Memory B cell (primary cell): Measurements from ENCODE around the gene CA10.

ENCODE experiments used
- ATAC-seq: fragments of 150-1000 bp; cut with Tn5 transposase; 2 replicates; pipeline ENCODE4 v1.10.0; 2021; ENCODE audit warnings: low read depth, mild to moderate bottlenecking, moderate library complexity
- DNase-seq, 2 donors: peaks; one replicate each; pipeline ENCODE4 v3.0.0; 2022; ENCODE audit warnings: low spot score in 2 of 2
- H3K27ac Mint-ChIP-seq: one replicate; pipeline ENCODE4 v1.8.0; 2022; ENCODE audit warnings: mild to moderate bottlenecking, moderate library complexity, mixed read lengths
- H3K27me3 Mint-ChIP-seq: one replicate; pipeline ENCODE4 v1.8.0; 2022; ENCODE audit warnings: mixed read lengths
- H3K36me3 Mint-ChIP-seq: one replicate; pipeline ENCODE4 v1.8.0; 2022; ENCODE audit warnings: mild to moderate bottlenecking, mixed read lengths
- H3K4me1 Mint-ChIP-seq: one replicate; pipeline ENCODE4 v1.8.0; 2022; ENCODE audit warnings: mixed read lengths
- H3K4me3 Mint-ChIP-seq: one replicate; pipeline ENCODE4 v1.8.0; 2022; ENCODE audit warnings: mild to moderate bottlenecking, moderate library complexity, mixed read lengths
- H3K9me3 Mint-ChIP-seq: one replicate; pipeline ENCODE4 v1.8.0; 2022; ENCODE audit warnings: mixed read lengths

CA10 gene

DNA sequence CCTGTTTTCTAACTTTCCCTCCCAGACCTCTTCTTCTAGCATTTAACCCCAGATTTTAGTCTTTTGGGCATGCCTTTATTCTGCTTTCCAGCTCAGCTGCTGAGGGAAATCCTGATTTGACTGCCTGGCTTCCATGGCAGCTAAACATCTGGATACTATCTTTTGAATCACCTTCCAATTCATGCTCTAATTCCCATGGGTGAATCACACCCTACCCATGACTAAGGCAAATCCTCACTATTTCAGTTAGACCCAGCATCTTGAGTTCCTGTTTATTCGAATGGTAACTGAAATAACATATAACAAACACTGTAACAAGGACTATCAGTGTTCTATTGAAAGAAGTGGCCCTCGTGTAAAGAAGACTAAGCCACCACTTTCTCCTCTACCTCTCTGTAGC is 29.8 kb downstream of the CA10 start:
- H3K4me1 Mint-ChIP-seq = no peaks in the 10 kb centered on the region
- no peak for ATAC-seq

GRCh38 chr17:52124993-52125392 is 33.5 kb downstream of the CA10 start:
- DNase-seq (no peak), ATAC-seq (no peak)
- Mint-ChIP-seq H3K27ac (no peak overlapping the region), H3K4me1 (no peaks in the 10 kb centered on the region), H3K4me3 (no peak overlapping the region), H3K36me3 (no peaks in the 10 kb centered on the region), H3K9me3 (peaks cover 8% of the 10 kb centered on the region), H3K27me3 (no peaks in the 10 kb centered on the region)

More for the DNA sequence above, 29.8 kb downstream of the CA10 start:
- no peak for DNase-seq
- no peaks in the 10 kb centered on the region for H3K36me3 Mint-ChIP-seq
- H3K27ac Mint-ChIP-seq = no peak overlapping the region
- no peaks in the 10 kb centered on the region for H3K27me3 Mint-ChIP-seq
- H3K4me3 Mint-ChIP-seq = no peak overlapping the region
- H3K9me3 Mint-ChIP-seq = peaks cover 4% of the 10 kb centered on the region

GRCh38 chr17:52124561-52124960 is 34.0 kb downstream of the CA10 start:
- Mint-ChIP-seq H3K36me3 (no peaks in the 10 kb centered on the region), H3K4me3 (no peak overlapping the region), H3K9me3 (peaks cover 7% of the 10 kb centered on the region), H3K4me1 (no peaks in the 10 kb centered on the region), H3K27me3 (no peaks in the 10 kb centered on the region), H3K27ac (no peak overlapping the region)
- DNase-seq (no peak), ATAC-seq (no peak)

- Mint-ChIP-seq H3K36me3 (no peaks in the 10 kb centered on the region), H3K27me3 (no peaks in the 10 kb centered on the region), H3K4me3 (no peak overlapping the region), H3K27ac (no peak overlapping the region), H3K4me1 (no peaks in the 10 kb centered on the region), H3K9me3 (peaks cover 5% of the 10 kb centered on the region)
- no peak for DNase-seq
- no peak for ATAC-seq
Observed at GRCh38 chr17:52120465-52120864, 38.0 kb downstream of the CA10 start.

- Mint-ChIP-seq H3K4me3 (no peak overlapping the region), H3K27me3 (peaks cover 2% of the 10 kb centered on the region), H3K4me1 (no peaks in the 10 kb centered on the region), H3K27ac (no peak overlapping the region), H3K9me3 (no peaks in the 10 kb centered on the region), H3K36me3 (no peaks in the 10 kb centered on the region)
- DNase-seq (no peak), ATAC-seq (no peak)
Observed at GRCh38 chr17:52110923-52111581, 47.5 kb downstream of the CA10 start.

- Mint-ChIP-seq H3K4me1 (no peaks in the 10 kb centered on the region), H3K9me3 (peaks cover 2% of the 10 kb centered on the region), H3K4me3 (no peak overlapping the region), H3K27me3 (peaks cover 2% of the 10 kb centered on the region), H3K36me3 (no peaks in the 10 kb centered on the region), H3K27ac (no peak overlapping the region)
- DNase-seq = no peak
- ATAC-seq = no peak
Observed at GRCh38 chr17:52106638-52107261, 51.8 kb downstream of the CA10 start.

- H3K4me3 Mint-ChIP-seq = no peak overlapping the region
- ATAC-seq = no peak
- H3K4me1 Mint-ChIP-seq = no peaks in the 10 kb centered on the region
- H3K27me3 Mint-ChIP-seq = peaks cover 2% of the 10 kb centered on the region
- no peaks in the 10 kb centered on the region for H3K36me3 Mint-ChIP-seq
- no peak overlapping the region for H3K27ac Mint-ChIP-seq
- H3K9me3 Mint-ChIP-seq = peaks cover 2% of the 10 kb centered on the region
- no peak for DNase-seq
Observed at GRCh38 chr17:52106072-52106471, 52.4 kb downstream of the CA10 start.

- Mint-ChIP-seq H3K36me3 (no peaks in the 10 kb centered on the region), H3K27me3 (peaks cover 2% of the 10 kb centered on the region), H3K4me3 (no peak overlapping the region), H3K4me1 (no peaks in the 10 kb centered on the region), H3K9me3 (peaks cover 2% of the 10 kb centered on the region), H3K27ac (no peak overlapping the region)
- no peak for DNase-seq
- no peak for ATAC-seq
Observed at GRCh38 chr17:52105591-52105990, 52.9 kb downstream of the CA10 start.

GRCh38 chr17:52096056-52096455 is 62.5 kb downstream of the CA10 start:
- Mint-ChIP-seq H3K27ac (no peak overlapping the region), H3K9me3 (peaks cover 2% of the 10 kb centered on the region), H3K4me1 (no peaks in the 10 kb centered on the region), H3K27me3 (peaks cover 1% of the 10 kb centered on the region), H3K36me3 (no peaks in the 10 kb centered on the region), H3K4me3 (no peak overlapping the region)
- DNase-seq (no peak), ATAC-seq (no peak)

DNA sequence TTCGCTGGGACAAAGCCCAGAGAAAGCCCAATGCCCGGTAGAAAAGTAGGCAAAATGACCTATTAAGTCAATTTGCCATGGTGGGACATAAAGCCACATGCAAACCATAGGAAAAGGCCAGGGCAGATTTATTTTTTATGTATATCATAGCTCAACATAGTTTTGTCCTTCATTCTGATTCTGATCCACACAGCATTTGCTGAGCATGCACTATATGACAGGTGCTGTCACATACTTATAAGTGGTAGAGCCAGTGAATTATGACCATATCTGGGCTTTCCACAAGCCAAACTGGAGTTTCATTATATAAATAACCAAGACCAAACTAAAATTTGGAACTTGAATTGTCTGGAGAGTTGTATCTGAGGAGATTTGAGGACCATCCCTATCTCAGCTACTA is 74.3 kb downstream of the CA10 start:
- Mint-ChIP-seq H3K9me3 (peaks cover 5% of the 10 kb centered on the region), H3K4me1 (no peaks in the 10 kb centered on the region), H3K27me3 (no peaks in the 10 kb centered on the region), H3K27ac (no peak overlapping the region), H3K4me3 (no peak overlapping the region), H3K36me3 (no peaks in the 10 kb centered on the region)
- DNase-seq (no peak), ATAC-seq (no peak)

DNA sequence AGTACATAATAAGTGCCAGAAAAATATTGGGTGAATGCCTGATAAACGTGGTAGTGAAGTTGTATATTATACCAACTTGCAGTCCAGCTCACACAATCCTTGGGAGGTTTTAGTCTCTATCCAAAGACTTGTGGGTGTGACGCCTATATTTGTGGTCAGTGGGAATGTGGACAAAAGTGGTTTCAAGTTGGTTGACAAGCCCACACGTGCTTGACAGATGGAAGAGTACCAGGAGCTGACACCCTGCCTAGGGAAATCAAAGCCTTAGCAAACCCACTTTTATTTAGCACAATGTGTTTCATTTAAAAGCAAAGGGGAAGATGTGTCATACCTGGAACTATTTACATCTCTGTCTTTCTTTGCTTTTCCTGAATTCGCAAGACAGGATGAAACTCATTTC is 79.0 kb downstream of the CA10 start:
- ATAC-seq (no peak), DNase-seq (no peak)
- Mint-ChIP-seq H3K4me1 (no peaks in the 10 kb centered on the region), H3K4me3 (no peak overlapping the region), H3K9me3 (peaks cover 3% of the 10 kb centered on the region), H3K36me3 (no peaks in the 10 kb centered on the region), H3K27me3 (no peaks in the 10 kb centered on the region), H3K27ac (no peak overlapping the region)

DNA sequence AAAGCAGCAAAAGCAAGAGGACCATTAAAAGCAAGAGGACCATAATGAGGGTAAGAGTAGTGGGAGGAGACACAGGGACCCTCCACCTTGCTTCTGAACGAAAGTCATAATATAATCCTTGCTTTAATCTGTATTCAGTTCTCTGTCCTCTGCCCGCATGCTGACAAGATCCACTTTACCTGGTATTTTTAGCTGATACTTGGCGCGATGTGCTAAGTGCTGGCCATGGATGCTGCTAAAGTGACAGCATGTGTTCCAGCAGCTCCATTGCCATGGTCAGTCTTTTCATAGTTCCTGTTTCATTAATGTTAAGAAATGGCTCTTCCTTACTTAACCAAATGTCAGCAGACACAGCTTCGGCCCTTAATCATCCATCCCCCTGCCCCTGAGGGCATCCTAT is 86.8 kb downstream of the CA10 start:
- DNase-seq (no peak), ATAC-seq (no peak)
- Mint-ChIP-seq H3K27ac (no peak overlapping the region), H3K36me3 (no peaks in the 10 kb centered on the region), H3K27me3 (no peaks in the 10 kb centered on the region), H3K4me3 (no peak overlapping the region), H3K9me3 (peaks cover 6% of the 10 kb centered on the region), H3K4me1 (no peaks in the 10 kb centered on the region)

DNA sequence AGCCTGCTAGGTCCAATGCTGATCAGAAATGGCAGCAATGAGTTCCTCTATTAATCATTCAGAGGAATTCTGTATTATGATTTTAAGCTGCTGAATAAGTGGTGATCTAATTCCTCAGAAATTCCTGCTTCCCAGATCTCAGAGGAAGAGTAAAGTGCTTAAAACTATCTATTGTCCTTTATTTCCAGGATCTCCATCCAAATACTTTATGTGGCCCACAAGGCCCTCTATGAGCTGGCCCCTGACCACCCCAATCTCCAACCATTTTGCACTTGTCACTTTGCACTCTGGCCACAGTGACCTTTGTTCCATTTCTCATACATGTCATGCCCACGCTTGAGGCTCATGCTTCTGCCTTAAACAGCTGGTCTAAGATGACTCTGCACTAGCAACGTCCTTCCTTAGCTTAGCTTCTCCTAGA is 93.7 kb downstream of the CA10 start:
- Mint-ChIP-seq H3K27ac (no peak overlapping the region), H3K27me3 (no peaks in the 10 kb centered on the region), H3K4me1 (no peaks in the 10 kb centered on the region), H3K4me3 (no peak overlapping the region), H3K36me3 (no peaks in the 10 kb centered on the region), H3K9me3 (peaks cover 7% of the 10 kb centered on the region)
- no peak for ATAC-seq
- no peak for DNase-seq

DNA sequence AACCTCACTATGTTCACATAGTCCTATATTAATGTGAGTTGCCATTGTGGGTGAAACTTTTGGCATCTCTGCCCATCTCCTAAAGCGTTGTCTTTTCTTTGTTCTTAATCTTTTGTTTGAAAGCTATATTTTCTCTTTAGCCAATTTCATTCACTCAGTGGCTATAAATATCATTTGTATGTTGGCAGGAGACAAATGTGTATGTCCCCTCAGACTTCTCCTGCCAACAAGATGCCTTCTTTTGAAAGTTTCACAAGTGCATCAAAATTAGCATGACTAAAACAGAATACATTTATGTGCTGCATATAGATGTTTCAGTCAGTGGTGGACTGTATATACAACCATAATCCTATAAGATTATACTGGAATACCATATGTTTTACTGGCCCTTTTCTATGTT is 109.0 kb downstream of the CA10 start:
- Mint-ChIP-seq H3K27ac (no peak overlapping the region), H3K36me3 (no peaks in the 10 kb centered on the region), H3K9me3 (peaks cover 19% of the 10 kb centered on the region), H3K27me3 (no peaks in the 10 kb centered on the region), H3K4me1 (no peaks in the 10 kb centered on the region), H3K4me3 (no peak overlapping the region)
- ATAC-seq (no peak), DNase-seq (no peak)

GRCh38 chr17:52049051-52049450 is 109.5 kb downstream of the CA10 start:
- Mint-ChIP-seq H3K36me3 (no peaks in the 10 kb centered on the region), H3K4me1 (no peaks in the 10 kb centered on the region), H3K9me3 (peaks cover 19% of the 10 kb centered on the region), H3K27me3 (no peaks in the 10 kb centered on the region), H3K4me3 (no peak overlapping the region), H3K27ac (no peak overlapping the region)
- DNase-seq (no peak), ATAC-seq (no peak)
